Hepatocyte (in vitro differentiated cells): ENCODE results near the gene TMEM123. TPM values are rescaled to one million over a fixed set of nuclear protein-coding genes. Genes with fewer than 3 reads are reported as not detected.

Experiments
- DNase-seq: peaks from one replicate; pipeline ENCODE4 v3.0.0-alpha.2; 2016; ENCODE audit warnings: low spot score
- H2AFZ ChIP-seq: fragments of 200-600 bp; sonication (generic); 2 replicates; pipeline ENCODE4 v1.6.0; 2016; ENCODE audit warnings: antibody characterized with exemption, mild to moderate bottlenecking
- H3K27ac ChIP-seq: fragments of 200-600 bp; sonication (generic); 2 replicates; pipeline ENCODE4 v1.5.1; 2016; ENCODE audit warnings: mild to moderate bottlenecking
- H3K27me3 ChIP-seq: fragments of 200-600 bp; sonication (generic); 2 replicates; pipeline ENCODE4 v1.6.1; 2016
- H3K36me3 ChIP-seq: fragments of 200-600 bp; sonication (generic); replicated peaks from 2 replicates; pipeline ENCODE4 v1.5.1; 2016; ENCODE audit warnings: low read depth; ENCODE audit not compliant: insufficient read depth
- H3K4me1 ChIP-seq: fragments of 200-600 bp; sonication (generic); 2 replicates; pipeline ENCODE4 v1.5.1; 2016; ENCODE audit warnings: mild to moderate bottlenecking, moderate library complexity; ENCODE audit not compliant: insufficient read depth
- H3K4me2 ChIP-seq: fragments of 200-600 bp; sonication (generic); 2 replicates; pipeline ENCODE4 v1.6.0; 2016
- H3K4me3 ChIP-seq: fragments of 200-600 bp; sonication (generic); 2 replicates; pipeline ENCODE4 v1.5.1; 2016; ENCODE audit warnings: mild to moderate bottlenecking
- H3K79me2 ChIP-seq: fragments of 200-600 bp; sonication (generic); 2 replicates; pipeline ENCODE4 v1.6.0; 2017; ENCODE audit warnings: mild to moderate bottlenecking
- H3K9me2 ChIP-seq: fragments of 200-600 bp; sonication (generic); replicated peaks from 2 replicates; pipeline ENCODE4 v1.6.0; 2017; ENCODE audit warnings: mild to moderate bottlenecking; ENCODE audit not compliant: insufficient read depth
- H3K9me3 ChIP-seq: fragments of 200-600 bp; sonication (generic); 2 replicates; pipeline ENCODE4 v1.5.1; 2016; ENCODE audit warnings: low read depth, mild to moderate bottlenecking
- H4K20me1 ChIP-seq: fragments of 200-600 bp; sonication (generic); 2 replicates; pipeline ENCODE4 v1.6.0; 2016; ENCODE audit warnings: mild to moderate bottlenecking; ENCODE audit not compliant: insufficient read depth, poor library complexity, severe bottlenecking
- EZH2 ChIP-seq: fragments of 200-600 bp; sonication (generic); IDR thresholded peaks from 2 replicates; pipeline ENCODE4 v1.6.1; 2016; ENCODE audit warnings: antibody characterized with exemption, mild to moderate bottlenecking, borderline replicate concordance
- EZH2phosphoT487 ChIP-seq: fragments of 200-600 bp; sonication (generic); IDR thresholded peaks from one replicate; pipeline ENCODE4 v1.6.1; 2018; ENCODE audit warnings: antibody characterized with exemption, mild to moderate bottlenecking, low read depth, moderate library complexity; ENCODE audit not compliant: unreplicated experiment, severe bottlenecking
- WGBS: methylation state at CpG from one replicate; pipeline ENCODE4 v1.1.6; 2016; ENCODE audit warnings: low lambda C conversion rate; ENCODE audit errors: missing lambda C conversion rate; 5-methylcytosine and 5-hydroxymethylcytosine counted together
- polyA plus RNA-seq: library from polyadenylated mRNA; unstranded; fragments of >200 nt; fragmentation: Nextera tagmentation; extraction: Ambion mirVana; gene quantifications from 2 replicates; pipeline ENCODE4 v1.2.1, GENCODE V29; 2016
- total RNA-seq: library from RNA; depleted of rRNA; stranded (reverse); fragments of >200 nt; gene quantifications from 2 replicates; pipeline ENCODE4 v1.2.3, GENCODE V29; 2014
- TF ChIP-seq, protein P1 (sequence below): fragments of 200-600 bp; sonication (generic); IDR thresholded peaks from 2 replicates; pipeline ENCODE4 v1.5.1; 2016; ENCODE audit warnings: antibody characterized with exemption, mild to moderate bottlenecking; ENCODE audit not compliant: poor library complexity

TMEM123 gene
- total and polyA plus RNA-seq, 2 experiments from 2014 or later = 122 to 182 TPM

DNA sequence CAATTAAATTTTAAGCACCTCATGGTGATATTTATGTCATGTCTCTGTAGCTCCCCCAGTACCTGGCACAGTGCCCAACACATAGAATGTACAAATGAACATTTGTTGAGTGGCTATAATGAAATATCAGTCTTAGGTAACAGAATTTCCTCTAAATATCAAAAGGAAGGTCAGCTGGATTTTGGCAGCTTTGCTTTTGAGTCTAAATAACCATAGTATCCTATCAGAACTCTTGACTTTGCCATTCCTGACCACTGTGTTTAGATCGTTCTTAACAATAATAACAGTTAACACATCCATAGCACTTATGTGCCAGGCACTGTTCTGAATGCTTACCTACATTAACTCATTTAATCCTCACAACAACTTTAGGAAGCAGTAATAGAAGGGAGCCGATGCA, 26.6 kb downstream of the TMEM123 start:
- Histone ChIP-seq H4K20me1 (peaks cover 5% of the 10 kb centered on the region), H3K79me2 (peaks cover 79% of the 10 kb centered on the region), H3K4me1 (peaks cover 15% of the 10 kb centered on the region), H3K27ac (no peak overlapping the region), H2AFZ (no peak overlapping the region), H3K4me2 (no peak overlapping the region), H3K36me3 (no peaks in the 10 kb centered on the region), H3K4me3 (no peak overlapping the region), H3K9me3 (no peaks in the 10 kb centered on the region), H3K27me3 (no peaks in the 10 kb centered on the region), H3K9me2 (no peaks in the 10 kb centered on the region)
- 57% methylated on average over 2 of the region's 2 CpGs for WGBS
- DNase-seq = no peak
- no peak for TF ChIP-seq EZH2
- TF ChIP-seq, protein P1, sequence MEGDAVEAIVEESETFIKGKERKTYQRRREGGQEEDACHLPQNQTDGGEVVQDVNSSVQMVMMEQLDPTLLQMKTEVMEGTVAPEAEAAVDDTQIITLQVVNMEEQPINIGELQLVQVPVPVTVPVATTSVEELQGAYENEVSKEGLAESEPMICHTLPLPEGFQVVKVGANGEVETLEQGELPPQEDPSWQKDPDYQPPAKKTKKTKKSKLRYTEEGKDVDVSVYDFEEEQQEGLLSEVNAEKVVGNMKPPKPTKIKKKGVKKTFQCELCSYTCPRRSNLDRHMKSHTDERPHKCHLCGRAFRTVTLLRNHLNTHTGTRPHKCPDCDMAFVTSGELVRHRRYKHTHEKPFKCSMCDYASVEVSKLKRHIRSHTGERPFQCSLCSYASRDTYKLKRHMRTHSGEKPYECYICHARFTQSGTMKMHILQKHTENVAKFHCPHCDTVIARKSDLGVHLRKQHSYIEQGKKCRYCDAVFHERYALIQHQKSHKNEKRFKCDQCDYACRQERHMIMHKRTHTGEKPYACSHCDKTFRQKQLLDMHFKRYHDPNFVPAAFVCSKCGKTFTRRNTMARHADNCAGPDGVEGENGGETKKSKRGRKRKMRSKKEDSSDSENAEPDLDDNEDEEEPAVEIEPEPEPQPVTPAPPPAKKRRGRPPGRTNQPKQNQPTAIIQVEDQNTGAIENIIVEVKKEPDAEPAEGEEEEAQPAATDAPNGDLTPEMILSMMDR = no peak
- TF ChIP-seq EZH2phosphoT487 = no peak

DNA sequence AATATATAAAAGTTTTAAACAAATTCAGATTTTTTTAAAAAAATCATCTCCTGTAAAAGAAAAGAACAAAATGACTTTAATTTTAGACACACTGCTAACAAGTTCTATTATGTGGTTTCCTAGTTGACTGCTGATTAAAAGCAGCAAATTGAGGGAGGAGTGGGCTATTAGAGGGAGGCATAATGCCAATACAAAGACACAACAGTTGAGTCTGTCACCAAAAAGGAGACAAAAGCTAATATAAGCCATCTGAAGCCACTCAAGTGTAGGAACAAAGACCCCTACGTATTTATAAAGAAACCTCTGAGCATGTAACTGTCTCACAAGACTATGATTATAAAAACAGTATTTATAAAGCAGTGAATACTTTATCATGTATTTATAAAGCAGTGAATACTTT, 28.6 kb downstream of the TMEM123 start:
- peaks cover 7% of the 10 kb centered on the region for H4K20me1 ChIP-seq
- WGBS = 81% methylated on average over 1 of the region's 1 CpG

DNA sequence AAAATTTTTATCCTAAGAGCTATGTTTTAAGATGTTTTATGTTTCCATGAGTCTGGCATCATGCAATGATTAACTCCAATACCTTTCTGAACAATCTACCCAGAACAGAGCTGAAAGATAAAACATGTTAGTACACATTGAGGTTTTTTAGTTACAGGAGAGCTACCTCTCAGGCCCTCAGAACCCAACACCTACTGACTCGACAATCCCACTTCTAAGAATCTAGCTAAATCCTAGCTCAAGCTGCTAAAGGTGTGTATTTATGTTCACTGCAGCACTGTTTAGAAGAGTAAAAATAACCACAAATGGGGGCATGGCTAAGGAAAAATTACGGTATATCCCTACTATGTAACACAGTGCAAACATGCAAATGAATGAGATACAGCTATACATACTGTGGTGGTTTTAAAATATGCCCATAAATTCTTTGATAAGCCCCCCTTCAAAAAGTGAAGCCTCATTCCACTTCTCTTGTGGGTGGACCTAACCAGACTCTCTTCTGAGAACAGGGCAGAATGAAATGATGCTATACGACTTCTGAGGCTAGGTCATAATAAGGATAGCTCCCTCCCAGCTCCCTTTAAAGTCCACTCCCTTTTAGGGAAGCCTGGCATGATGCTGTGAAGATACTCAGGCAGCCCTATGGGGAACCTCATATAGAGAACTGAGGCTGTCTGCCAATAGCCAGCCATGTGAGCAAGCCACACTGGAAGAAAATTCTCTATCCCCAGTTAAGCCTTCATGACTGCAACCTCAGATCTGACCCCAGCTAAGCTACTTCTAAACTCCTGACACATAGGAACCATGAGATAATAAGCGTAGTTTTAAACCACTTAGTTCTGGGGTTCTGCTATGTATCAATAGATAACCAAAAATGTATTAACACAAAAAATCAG, 29.5 kb downstream of the TMEM123 start:
- Histone ChIP-seq H2AFZ (no peak overlapping the region), H3K4me3 (no peak overlapping the region), H3K27ac (no peak overlapping the region), H3K9me3 (no peaks in the 10 kb centered on the region), H3K9me2 (no peaks in the 10 kb centered on the region), H3K4me1 (peaks cover 24% of the 10 kb centered on the region), H3K4me2 (no peak overlapping the region), H3K79me2 (peaks cover 79% of the 10 kb centered on the region), H3K36me3 (no peaks in the 10 kb centered on the region), H3K27me3 (no peaks in the 10 kb centered on the region), H4K20me1 (peaks cover 7% of the 10 kb centered on the region)
- TF ChIP-seq, protein P1 = no peak
- TF ChIP-seq EZH2phosphoT487 = no peak
- no peak for TF ChIP-seq EZH2
- no peak for DNase-seq
- WGBS = 66% methylated on average over 4 of the region's 4 CpGs

More for the DNA sequence above, 28.6 kb downstream of the TMEM123 start:
- Histone ChIP-seq H3K9me3 (no peaks in the 10 kb centered on the region), H3K79me2 (peaks cover 79% of the 10 kb centered on the region), H3K9me2 (no peaks in the 10 kb centered on the region), H3K4me1 (peaks cover 24% of the 10 kb centered on the region), H3K27ac (no peak overlapping the region), H3K36me3 (no peaks in the 10 kb centered on the region), H3K4me3 (no peak overlapping the region), H3K4me2 (no peak overlapping the region), H3K27me3 (no peaks in the 10 kb centered on the region), H2AFZ (no peak overlapping the region)
- no peak for DNase-seq
- TF ChIP-seq, protein P1 = no peak
- TF ChIP-seq EZH2phosphoT487 = no peak
- TF ChIP-seq EZH2 = no peak
